ENCODE results near the gene UBE2E3. TPM values are rescaled to one million over a fixed set of nuclear protein-coding genes. Genes with fewer than 3 reads are reported as not detected.

Gene UBE2E3
- total and polyA plus RNA-seq, 8 donors = 53.7 to 171 (median 144) TPM

DNA sequence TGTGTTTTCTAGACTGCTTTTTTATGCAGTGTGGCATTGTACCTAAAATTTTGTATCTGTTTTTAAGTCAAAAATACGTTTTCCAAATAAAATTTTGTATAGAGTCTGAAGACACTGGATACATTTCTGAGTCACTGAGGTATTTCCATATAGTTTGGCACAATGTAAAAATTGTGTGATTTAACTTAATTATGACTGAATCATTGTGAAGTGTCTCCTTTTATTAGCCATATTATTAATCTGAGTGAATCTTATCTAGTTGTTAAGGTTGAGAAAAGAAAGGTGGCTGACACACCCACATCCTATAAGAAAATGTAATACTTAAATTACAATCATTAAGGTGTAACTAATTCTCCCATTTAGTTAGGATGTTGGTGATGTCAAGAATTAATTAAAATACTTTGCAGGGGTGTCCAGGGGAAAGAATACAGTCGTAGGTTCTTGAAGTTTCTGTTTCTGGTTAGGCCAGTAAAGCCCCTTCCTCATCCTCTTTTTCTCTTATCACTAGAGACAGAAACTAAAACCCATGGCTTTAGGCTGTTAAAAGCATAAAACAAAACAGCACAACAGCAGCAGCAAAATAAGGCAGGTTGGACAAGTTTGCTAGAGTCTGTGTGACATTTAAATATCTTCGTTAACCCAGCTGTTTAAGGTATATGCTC is 71.6 kb downstream of the UBE2E3 start:
- H3K4me1 ChIP-seq = no peaks in the 10 kb centered on the region
- H3K4me3 ChIP-seq = no peak overlapping the region
- intact Hi-C loops (cut with DNase I) = no loop called here
- H3K36me3 ChIP-seq = no peaks in the 10 kb centered on the region
- TF ChIP-seq, protein P1, sequence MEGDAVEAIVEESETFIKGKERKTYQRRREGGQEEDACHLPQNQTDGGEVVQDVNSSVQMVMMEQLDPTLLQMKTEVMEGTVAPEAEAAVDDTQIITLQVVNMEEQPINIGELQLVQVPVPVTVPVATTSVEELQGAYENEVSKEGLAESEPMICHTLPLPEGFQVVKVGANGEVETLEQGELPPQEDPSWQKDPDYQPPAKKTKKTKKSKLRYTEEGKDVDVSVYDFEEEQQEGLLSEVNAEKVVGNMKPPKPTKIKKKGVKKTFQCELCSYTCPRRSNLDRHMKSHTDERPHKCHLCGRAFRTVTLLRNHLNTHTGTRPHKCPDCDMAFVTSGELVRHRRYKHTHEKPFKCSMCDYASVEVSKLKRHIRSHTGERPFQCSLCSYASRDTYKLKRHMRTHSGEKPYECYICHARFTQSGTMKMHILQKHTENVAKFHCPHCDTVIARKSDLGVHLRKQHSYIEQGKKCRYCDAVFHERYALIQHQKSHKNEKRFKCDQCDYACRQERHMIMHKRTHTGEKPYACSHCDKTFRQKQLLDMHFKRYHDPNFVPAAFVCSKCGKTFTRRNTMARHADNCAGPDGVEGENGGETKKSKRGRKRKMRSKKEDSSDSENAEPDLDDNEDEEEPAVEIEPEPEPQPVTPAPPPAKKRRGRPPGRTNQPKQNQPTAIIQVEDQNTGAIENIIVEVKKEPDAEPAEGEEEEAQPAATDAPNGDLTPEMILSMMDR (IDR thresholded peaks at IDR 0.05) = no peak
- H3K27ac ChIP-seq = no peak overlapping the region
- H3K27me3 ChIP-seq = no peaks in the 10 kb centered on the region
- ATAC-seq (no peak), DNase-seq (no peak)
- no peaks in the 10 kb centered on the region for H3K9me3 ChIP-seq

DNA sequence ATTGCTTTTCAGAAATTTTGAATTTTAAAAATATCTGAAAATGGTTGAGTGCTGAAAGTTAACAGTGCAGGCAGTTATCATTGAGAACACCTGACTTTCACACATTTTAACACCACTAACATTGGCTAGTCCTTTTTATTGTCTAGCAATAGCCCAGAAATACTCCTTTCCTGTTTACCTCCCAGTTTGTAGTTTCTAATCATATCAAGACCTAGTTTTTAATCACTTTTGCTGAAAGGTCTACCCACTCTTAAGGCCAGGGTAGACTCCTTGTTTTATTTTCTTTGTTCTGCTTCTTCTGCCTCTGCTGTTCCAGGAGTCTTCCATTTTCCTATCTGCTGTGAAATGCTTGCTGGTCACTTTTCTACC is 72.1 kb downstream of the UBE2E3 start:
- no peaks in the 10 kb centered on the region for H3K9me3 ChIP-seq
- ATAC-seq = no peak
- no peak overlapping the region for H3K4me3 ChIP-seq
- H3K36me3 ChIP-seq = no peaks in the 10 kb centered on the region
- TF ChIP-seq, protein P1 (IDR thresholded peaks at IDR 0.05) = no peak
- H3K27ac ChIP-seq = no peak overlapping the region
- no peaks in the 10 kb centered on the region for H3K4me1 ChIP-seq
- no peak for DNase-seq
- H3K27me3 ChIP-seq = no peaks in the 10 kb centered on the region
- intact Hi-C loops (cut with DNase I) = no loop called here

DNA sequence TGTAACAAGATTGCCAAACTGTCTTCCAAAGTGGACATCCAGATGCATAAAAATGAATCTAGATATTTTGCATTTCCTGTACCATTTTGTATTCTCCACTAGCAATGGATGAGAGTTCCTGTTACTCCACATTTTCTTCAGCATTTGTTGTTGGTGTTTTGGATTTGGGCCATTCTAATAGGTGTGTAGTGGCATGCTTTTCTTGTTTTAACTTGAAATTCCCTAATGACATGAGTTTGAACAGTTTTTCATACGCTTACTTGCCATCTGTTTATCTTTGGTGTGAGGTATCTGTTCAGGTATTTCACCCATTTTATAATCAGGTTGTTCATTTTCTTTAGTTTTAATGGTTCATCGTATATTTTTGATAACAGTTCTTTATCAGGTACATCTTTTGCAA is 73.9 kb downstream of the UBE2E3 start:
- Histone ChIP-seq H3K4me3 (no peak overlapping the region), H3K36me3 (no peaks in the 10 kb centered on the region), H3K27ac (no peak overlapping the region), H3K4me1 (no peaks in the 10 kb centered on the region), H3K27me3 (no peaks in the 10 kb centered on the region), H3K9me3 (no peaks in the 10 kb centered on the region)
- intact Hi-C loops (cut with DNase I) = no loop called here
- TF ChIP-seq, protein P1 (IDR thresholded peaks at IDR 0.05) = no peak
- no peak for ATAC-seq
- DNase-seq = no peak

DNA sequence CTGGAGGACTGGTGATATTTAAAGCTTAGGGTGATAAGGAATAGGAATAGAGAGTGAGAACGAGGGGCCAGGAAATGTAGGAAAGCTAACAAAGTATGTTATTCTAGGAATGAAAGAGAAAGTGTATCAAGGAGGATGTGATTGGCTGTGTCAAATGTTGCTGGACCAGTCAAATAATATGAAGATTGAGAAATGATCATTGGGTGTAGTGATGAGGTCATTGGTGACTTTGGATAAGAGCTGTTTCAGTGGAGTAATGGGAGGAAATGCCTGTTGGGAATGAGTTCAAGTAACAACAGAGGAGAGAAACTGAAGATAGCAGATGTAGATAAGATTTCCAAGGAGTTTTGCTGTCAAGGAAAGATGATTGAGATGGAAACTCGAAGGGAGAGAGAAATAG is 74.4 kb downstream of the UBE2E3 start:
- Histone ChIP-seq H3K4me1 (no peaks in the 10 kb centered on the region), H3K27me3 (no peaks in the 10 kb centered on the region), H3K27ac (no peak overlapping the region), H3K36me3 (no peaks in the 10 kb centered on the region), H3K4me3 (no peak overlapping the region), H3K9me3 (no peaks in the 10 kb centered on the region)
- DNase-seq (no peak), ATAC-seq (no peak)
- intact Hi-C loops (cut with DNase I) = no loop called here
- TF ChIP-seq, protein P1 (IDR thresholded peaks at IDR 0.05) = no peak

DNA sequence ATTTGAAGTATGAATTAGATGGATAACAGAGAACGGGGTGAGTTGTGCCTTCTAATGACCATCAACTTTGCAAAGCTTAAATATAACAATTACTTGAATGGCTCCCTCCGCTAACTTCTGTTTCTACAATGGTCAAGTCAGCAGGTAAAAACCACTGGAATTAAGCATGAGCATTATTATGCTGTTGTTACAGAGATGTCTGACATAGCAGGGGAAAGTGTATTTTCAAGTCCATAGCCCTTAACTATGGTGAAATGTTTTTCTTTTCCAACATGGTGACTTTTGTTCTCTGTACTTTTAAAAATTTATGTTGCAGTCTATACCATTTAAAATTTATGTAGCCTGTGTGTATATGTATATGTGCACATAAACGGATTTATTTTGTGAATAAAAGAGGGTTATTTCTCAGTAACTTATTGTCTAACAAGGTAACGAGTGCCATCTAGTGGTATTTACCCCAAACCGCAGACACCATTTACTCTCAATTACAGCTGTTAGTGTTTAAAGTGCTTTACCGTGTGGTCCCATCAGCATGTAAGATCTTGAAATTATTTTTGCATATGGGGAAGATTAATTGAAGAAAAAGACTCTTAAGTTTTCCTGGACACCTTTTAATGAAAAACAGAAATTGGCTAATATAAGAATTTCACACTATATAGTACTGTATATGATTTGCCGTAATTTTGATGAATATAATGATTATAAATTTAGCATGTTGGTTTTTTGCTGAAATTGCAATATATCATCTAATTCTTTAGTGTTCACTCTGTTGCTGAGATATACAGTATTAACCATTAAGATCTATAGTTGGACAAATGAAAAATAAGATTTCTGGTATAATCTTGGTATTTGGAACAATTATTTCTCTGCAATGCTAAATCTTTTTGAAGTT is 78.2 kb downstream of the UBE2E3 start:
- Histone ChIP-seq H3K4me1 (no peaks in the 10 kb centered on the region), H3K4me3 (no peak overlapping the region), H3K27ac (no peak overlapping the region), H3K9me3 (no peaks in the 10 kb centered on the region), H3K36me3 (no peaks in the 10 kb centered on the region), H3K27me3 (no peaks in the 10 kb centered on the region)
- TF ChIP-seq, protein P1 (IDR thresholded peaks at IDR 0.05) = peak; percentile 57
- DNase-seq (peak in 1 of 4 donors; percentile 1), ATAC-seq (peak; percentile 54)
- intact Hi-C loops (cut with DNase I) = no loop called here
